Right atrium auricular region (tissue), 2 donors: ENCODE data around the gene NOTUM. TPM values are rescaled to one million over a fixed set of nuclear protein-coding genes. Genes with fewer than 3 reads are reported as not detected.

Source experiments
- DNase-seq: peaks from one replicate; pipeline ENCODE4 v3.0.0-alpha.2; 2019; ENCODE audit warnings: low spot score
- H3K27ac ChIP-seq, 2 donors: fragments of 200-600 bp; sonication (generic); 1 replicate in 1 of 2; 2 replicates in 1 of 2; pipeline ENCODE4 v1.5.1; 2016 to 2019
- H3K27me3 ChIP-seq, 2 donors: fragments of 200-600 bp; sonication (generic); one replicate each; pipeline versions ENCODE4 v1.5.1 to v1.6.0; 2017 to 2019
- H3K36me3 ChIP-seq: fragments of 200-600 bp; sonication (generic); one replicate; pipeline ENCODE4 v1.5.1; 2016
- H3K4me1 ChIP-seq, 2 donors: fragments of 200-600 bp; sonication (generic); one replicate each; pipeline versions ENCODE4 v1.5.1 to v1.6.0; 2017 to 2019
- H3K4me3 ChIP-seq, 2 donors: fragments of 200-600 bp; sonication (generic); 1 replicate in 1 of 2; 2 replicates in 1 of 2; pipeline ENCODE4 v1.5.1; 2017 to 2019; ENCODE audit warnings: mild to moderate bottlenecking in 1 of 2, moderate library complexity in 1 of 2
- H3K9me3 ChIP-seq, 2 donors: fragments of 200-600 bp; sonication (generic); one replicate each; pipeline ENCODE4 v1.5.1; 2019
- total RNA-seq, 2 donors: library from RNA; depleted of rRNA; stranded (reverse); fragments of >200 nt; gene quantifications; one replicate each; pipeline ENCODE4 v1.1.0, GENCODE V29; 2016
- TF ChIP-seq, protein P1 (sequence below), 2 donors: fragments of 200-600 bp; sonication (generic); IDR thresholded peaks; one replicate each; pipeline ENCODE4 v1.5.1; 2019; ENCODE audit warnings: antibody characterized with exemption in 2 of 2

Gene NOTUM
- total RNA-seq, 2 donors from 2014 or later: 0.35 TPM; not detected in 1

DNA sequence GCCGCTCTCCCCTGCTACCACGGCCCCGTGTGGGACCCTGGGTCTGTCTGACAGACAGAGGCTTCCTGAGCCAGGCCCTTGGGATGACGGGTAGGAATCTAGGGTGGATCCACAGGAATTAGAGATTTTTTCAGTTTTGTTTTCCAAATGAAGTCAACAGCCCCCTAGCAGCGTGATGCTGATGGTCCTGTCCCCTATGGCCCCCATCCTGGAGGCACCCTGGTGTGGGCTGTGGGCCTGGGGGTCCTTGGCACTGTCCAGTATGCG, 46.2 kb upstream of the NOTUM start:
- H3K27me3 ChIP-seq: no peaks in the 10 kb centered on the region
- peaks cover 0 to 30% of the 10 kb centered on the region in 2 donors for H3K4me1 ChIP-seq
- H3K4me3 ChIP-seq: no peak overlapping the region
- H3K27ac ChIP-seq: no peak overlapping the region
- TF ChIP-seq, protein P1, sequence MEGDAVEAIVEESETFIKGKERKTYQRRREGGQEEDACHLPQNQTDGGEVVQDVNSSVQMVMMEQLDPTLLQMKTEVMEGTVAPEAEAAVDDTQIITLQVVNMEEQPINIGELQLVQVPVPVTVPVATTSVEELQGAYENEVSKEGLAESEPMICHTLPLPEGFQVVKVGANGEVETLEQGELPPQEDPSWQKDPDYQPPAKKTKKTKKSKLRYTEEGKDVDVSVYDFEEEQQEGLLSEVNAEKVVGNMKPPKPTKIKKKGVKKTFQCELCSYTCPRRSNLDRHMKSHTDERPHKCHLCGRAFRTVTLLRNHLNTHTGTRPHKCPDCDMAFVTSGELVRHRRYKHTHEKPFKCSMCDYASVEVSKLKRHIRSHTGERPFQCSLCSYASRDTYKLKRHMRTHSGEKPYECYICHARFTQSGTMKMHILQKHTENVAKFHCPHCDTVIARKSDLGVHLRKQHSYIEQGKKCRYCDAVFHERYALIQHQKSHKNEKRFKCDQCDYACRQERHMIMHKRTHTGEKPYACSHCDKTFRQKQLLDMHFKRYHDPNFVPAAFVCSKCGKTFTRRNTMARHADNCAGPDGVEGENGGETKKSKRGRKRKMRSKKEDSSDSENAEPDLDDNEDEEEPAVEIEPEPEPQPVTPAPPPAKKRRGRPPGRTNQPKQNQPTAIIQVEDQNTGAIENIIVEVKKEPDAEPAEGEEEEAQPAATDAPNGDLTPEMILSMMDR (IDR thresholded peaks at IDR 0.05): no peak
- no peaks in the 10 kb centered on the region for H3K36me3 ChIP-seq
- DNase-seq: no peak
- H3K9me3 ChIP-seq: no peaks in the 10 kb centered on the region

DNA sequence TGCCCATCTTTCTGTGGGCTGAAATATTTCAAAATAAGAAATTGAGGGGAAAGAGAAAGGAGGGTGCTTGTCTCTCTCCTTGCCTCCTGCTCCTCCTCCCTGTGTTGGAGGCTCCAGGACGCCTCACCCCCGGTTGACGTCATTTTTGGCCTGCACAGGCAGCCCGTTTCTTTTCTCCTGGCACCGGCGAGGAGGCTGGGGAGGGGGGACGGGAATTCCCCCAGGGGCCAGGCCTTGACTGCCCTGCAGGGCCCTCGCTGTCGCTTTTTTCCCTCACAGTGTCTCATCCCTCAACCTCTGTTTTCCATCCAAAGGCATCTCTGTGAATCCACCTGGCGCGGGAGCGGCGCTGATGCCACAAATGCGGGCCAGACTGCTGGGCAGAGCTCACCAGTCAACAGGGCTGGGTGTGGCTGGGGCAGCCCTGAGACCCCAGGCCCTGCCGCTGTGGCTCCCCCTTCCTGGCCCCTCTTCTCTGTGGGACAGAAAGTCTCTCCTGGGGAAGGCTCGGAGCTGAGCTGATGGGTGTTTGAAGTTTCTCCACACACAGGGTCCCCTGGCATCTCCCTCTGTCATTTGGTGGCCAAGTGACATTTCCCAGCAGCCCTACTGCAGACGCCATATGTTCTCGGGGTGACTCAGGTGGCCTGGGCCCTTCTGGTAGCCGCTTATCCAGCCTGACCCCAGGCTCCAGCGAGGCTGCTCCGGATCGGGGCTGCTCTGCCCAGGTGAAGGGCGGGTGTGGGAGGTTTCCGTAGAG, 45.7 kb upstream of the NOTUM start:
- no peak for DNase-seq
- H3K27me3 ChIP-seq: no peaks in the 10 kb centered on the region
- no peaks in the 10 kb centered on the region for H3K36me3 ChIP-seq
- H3K4me1 ChIP-seq: peaks cover 0 to 30% of the 10 kb centered on the region in 2 donors
- TF ChIP-seq, protein P1 (IDR thresholded peaks at IDR 0.05): no peak
- no peak overlapping the region for H3K4me3 ChIP-seq
- no peaks in the 10 kb centered on the region for H3K9me3 ChIP-seq
- H3K27ac ChIP-seq: no peak overlapping the region

DNA sequence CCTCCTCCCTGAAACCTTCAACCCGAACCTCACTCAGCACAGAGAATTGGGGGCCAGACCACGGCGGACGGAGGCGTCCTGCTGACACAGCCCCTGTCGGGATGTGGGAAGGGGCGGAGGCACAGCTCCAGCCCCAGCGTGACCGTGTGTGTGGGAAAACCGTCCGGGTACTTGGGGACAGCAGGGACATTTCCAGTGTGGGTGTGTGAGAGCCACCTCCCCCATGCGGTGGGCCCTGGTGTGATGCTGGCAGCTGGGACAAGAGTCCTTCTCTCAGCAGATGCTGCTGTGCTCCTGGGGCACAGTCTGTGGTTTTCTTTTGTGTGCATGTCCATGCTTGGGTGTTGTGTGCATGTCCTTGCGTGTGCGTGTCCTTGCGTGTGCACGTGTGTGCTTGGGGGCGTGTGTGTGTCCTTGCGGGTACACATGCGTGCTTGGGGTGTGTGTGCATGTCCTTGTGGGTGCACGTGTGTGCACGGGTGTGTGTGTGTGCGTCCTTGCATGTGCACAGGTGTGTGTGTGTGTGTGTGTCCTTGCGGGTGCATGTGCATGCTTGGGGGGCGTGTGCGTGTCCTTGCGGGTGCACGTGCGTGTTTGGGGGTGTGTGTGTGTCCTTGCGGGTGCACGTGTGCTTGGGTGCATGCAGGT, 44.8 kb upstream of the NOTUM start:
- Histone ChIP-seq H3K4me3 (no peak overlapping the region), H3K36me3 (no peaks in the 10 kb centered on the region), H3K27me3 (no peaks in the 10 kb centered on the region), H3K4me1 (peaks cover 0 to 30% of the 10 kb centered on the region in 2 donors), H3K27ac (no peak overlapping the region), H3K9me3 (no peaks in the 10 kb centered on the region)
- no peak for DNase-seq
- TF ChIP-seq, protein P1 (IDR thresholded peaks at IDR 0.05): no peak

DNA sequence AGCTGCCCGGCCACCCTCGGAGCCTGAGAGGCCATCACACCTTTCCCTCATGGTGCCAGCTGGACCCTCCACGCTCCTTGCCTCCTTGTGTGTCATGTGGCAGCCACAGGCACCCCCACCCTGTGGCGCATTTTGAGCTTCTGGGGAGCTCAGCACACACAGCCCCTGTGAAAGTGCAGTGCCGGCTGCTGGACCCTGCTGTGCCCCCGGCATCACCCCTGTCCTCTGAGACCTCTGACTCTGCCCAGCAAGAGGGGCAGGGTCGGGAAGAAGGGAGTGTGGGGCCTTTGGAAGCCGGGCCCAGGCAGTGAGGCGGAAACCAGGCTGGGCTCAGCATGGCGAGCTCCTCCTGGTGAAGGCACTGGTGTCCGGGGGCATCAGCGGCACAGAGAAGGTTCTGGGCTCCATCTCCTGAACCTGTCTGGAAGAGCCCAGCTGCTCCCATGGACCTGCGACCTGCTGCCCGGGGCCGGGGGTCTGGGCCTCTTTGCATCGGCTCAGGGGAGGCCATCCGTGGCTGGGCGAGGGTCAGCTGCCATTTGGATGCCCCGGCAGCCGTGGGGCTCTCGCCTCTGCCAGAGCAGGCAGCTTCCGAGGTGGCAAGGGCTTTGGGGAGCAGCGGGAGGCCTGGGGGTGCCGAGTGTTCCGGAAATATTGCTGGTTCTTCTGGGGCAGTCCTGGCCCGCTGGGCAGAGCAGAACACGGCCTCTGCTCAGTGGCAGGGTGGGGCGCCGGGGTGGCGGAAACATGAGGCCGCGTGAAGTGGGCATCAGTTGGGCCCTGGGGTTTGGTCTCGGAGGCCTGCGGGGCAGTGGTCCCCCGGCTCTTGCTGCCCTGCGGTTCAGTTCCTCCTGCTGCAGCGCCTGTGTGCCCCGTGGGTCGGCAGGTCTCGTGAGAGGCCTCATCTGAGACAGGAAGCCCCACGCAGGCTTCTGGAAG, 43.8 kb upstream of the NOTUM start:
- Histone ChIP-seq H3K27me3 (no peaks in the 10 kb centered on the region), H3K36me3 (no peaks in the 10 kb centered on the region), H3K4me3 (no peak overlapping the region), H3K4me1 (peaks cover 0 to 30% of the 10 kb centered on the region in 2 donors), H3K27ac (no peak overlapping the region), H3K9me3 (no peaks in the 10 kb centered on the region)
- DNase-seq: no peak
- TF ChIP-seq, protein P1 (IDR thresholded peaks at IDR 0.05): no peak

DNA sequence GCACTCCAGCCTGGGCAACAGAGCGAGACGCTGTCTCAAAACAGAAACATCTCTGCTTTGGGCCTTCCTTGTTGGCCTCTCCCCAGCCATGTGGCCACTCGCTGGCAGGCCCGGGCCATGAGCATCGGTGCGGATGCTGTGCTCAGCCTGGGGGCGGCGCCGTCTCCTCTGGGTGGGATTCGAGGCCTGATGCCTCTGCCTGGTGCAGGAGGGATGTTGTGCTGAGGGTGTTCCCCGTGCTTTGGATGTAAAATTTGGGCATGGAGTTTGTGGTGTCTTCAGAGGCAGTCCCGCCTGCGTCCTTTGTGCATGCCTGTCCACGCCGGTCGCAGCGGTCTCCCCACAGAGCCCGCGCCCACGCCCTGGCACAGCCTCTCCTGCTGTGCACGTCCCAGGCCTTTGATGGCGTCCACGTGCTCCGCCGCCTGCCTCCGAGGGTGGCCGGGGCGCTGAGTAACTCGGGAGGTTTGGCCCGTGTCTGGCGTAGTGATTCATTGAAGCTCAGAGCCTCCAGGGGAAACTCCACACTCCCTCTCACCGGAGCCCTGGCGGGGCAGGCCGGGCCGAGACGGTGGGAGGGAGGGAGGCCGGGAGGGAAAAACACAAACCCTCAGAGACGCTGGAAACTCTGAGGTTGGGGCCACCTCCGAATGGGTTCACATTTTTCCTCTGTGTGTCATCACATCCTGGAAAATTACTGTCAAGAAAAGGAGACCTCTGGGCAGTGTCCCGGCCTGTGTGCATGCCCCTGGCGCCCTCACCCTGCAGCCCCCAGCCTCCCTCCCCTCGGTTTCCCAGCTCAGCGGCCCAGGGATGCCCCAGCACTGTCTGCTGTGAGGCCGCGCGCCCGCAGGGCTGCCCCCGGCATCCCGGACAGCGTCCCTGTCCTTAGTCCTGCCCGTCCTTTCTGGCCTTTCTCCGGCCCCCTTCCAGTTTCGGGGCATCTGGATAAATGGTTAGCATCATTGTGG, 42.7 kb upstream of the NOTUM start:
- TF ChIP-seq, protein P1 (IDR thresholded peaks at IDR 0.05): no peak

More for the DNA sequence above, 42.7 kb upstream of the NOTUM start:
- Histone ChIP-seq H3K36me3 (no peaks in the 10 kb centered on the region), H3K4me1 (peaks cover 0 to 30% of the 10 kb centered on the region in 2 donors), H3K27ac (no peak overlapping the region), H3K9me3 (no peaks in the 10 kb centered on the region), H3K27me3 (no peaks in the 10 kb centered on the region), H3K4me3 (no peak overlapping the region)
- DNase-seq: peak; percentile 78
